Amniotic epithelial cell (primary cell): Measurements from ENCODE around the gene KLHDC9.

Source experiments
- DNase-seq: peaks from one replicate; pipeline ENCODE4 v3.0.0-alpha.2; 2010; ENCODE audit warnings: low read depth

The KLHDC9 gene

GRCh38 chr1:161131523-161132409, 33.6 kb downstream of the KLHDC9 start:
- DNase-seq, result no peak

GRCh38 chr1:161132410-161133219, 34.5 kb downstream of the KLHDC9 start, which contains the start of gene DEDD:
Gene DEDD, minus strand, starts transcription at chr1:161132667. Its CDS starts 8,205 bp downstream, at chr1:161124462.
- peak; percentile 95 for DNase-seq

GRCh38 chr1:161133220-161133740, 35.1 kb downstream of the KLHDC9 start:
- DNase-seq, result peak; percentile 31

- no peak for DNase-seq
Measured at GRCh38 chr1:161137881-161138280, 39.7 kb downstream of the KLHDC9 start.

GRCh38 chr1:161138431-161138830, 40.3 kb downstream of the KLHDC9 start:
- no peak for DNase-seq

GRCh38 chr1:161139766-161140165, 41.6 kb downstream of the KLHDC9 start:
- DNase-seq, result peak; percentile 52

- DNase-seq, result no peak
Measured at GRCh38 chr1:161140755-161141400, 42.7 kb downstream of the KLHDC9 start.

GRCh38 chr1:161145832-161146231, 47.7 kb downstream of the KLHDC9 start:
- no peak for DNase-seq
